ENCODE measurements around the gene MMAB. TPM values are rescaled to one million over a fixed set of nuclear protein-coding genes. Genes with fewer than 3 reads are reported as not detected.

MMAB gene
- total RNA-seq, 1 experiment from 2014 or later, result 34.9 TPM

DNA sequence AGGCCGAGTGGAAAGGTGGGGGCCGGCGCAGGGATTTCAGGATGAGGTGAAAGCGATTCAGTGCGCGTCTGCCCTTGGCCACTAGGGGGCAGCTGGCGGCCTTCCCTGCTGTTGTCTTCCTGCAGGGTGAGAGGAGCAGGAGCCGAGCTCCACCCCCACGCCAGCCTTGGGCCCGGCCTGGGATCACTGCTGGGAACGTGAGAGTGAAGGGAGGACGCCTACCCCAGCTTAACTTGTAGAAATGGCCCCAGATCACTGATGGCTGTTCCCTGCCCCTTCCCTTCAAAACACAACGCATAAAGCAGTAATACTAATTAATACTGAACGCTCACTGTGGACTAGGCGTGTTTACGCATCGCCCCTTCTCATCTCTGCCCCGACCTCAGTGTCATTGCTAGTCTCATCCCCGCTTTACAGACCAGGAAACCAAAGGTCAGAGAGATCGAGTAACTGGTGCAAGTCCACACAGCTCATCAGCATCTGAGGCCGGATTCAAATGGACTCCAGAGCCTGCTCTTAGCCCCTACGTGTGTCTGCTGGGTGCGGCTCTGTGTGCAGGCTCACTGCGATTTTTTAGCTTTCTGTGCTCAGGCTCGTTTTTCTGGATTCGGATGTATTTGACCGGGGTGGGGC is 24.6 kb upstream of the MMAB start:
- intact Hi-C loops (cut with micrococcal nuclease), result loop anchor here (1.0 kb wide), 2 partner anchors 80 to 177 kb away; no protein-coding TSS in a partner anchor
- Histone ChIP-seq H3K27me3 (ENCODE audit: insufficient read depth, low read length) (no peaks in the 10 kb centered on the region), H3K36me3 (ENCODE audit: control insufficient read depth in 1 of 2, insufficient read depth in 2 of 2, low read length in 2 of 2) (0 out of 4 replicates have a peak, but pooled peaks cover 0 to 5% of the 10 kb centered on the region in 2 experiments), H3K4me1 (ENCODE audit: control insufficient read depth in 1 of 2, insufficient read depth in 2 of 2, low read length in 2 of 2) (peaks cover 4 to 11% of the 10 kb centered on the region in 2 experiments), H3K4me3 (replicated peaks in 1 of 2; ENCODE audit: low read depth in 1 of 2, low read length in 2 of 2) (no peak overlapping the region), H3K79me2 (ENCODE audit: insufficient read depth, low read length) (no peaks in the 10 kb centered on the region), H3K9me3 (ENCODE audit: control insufficient read depth in 1 of 2, insufficient read depth in 1 of 2, low read depth in 1 of 2, low read length in 2 of 2) (no peaks in the 10 kb centered on the region), H3K9ac (ENCODE audit: low read length) (no peak overlapping the region), H4K20me1 (ENCODE audit: insufficient read depth) (no peaks in the 10 kb centered on the region), H3K4me2 (ENCODE audit: low read length) (peak overlapping the region; percentile 30), H2AFZ (ENCODE audit: low read depth, low read length, poor library complexity, severe bottlenecking) (no peak overlapping the region), H3K9me2 (ENCODE audit: insufficient read depth) (no peaks in the 10 kb centered on the region), H3K27ac (ENCODE audit: low read depth, low read length) (no peak overlapping the region)
- ATAC-seq (peak; percentile 98), DNase-seq (ENCODE audit: low read depth, low spot score) (peak; percentile 44)
- CTCF ChIA-PET, result interaction anchor here (0.7 to 3.3 kb wide), 15 partner anchors 8 to 247 kb away, joined by 3 to 64 read pairs (median 6); partner anchors contain the start of genes FAM222A, MMAB and MVK
- TF ChIP-seq, protein P1, sequence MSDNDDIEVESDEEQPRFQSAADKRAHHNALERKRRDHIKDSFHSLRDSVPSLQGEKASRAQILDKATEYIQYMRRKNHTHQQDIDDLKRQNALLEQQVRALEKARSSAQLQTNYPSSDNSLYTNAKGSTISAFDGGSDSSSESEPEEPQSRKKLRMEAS (IDR thresholded peaks at IDR 0.05), result no peak
- TF ChIP-seq, protein P2, sequence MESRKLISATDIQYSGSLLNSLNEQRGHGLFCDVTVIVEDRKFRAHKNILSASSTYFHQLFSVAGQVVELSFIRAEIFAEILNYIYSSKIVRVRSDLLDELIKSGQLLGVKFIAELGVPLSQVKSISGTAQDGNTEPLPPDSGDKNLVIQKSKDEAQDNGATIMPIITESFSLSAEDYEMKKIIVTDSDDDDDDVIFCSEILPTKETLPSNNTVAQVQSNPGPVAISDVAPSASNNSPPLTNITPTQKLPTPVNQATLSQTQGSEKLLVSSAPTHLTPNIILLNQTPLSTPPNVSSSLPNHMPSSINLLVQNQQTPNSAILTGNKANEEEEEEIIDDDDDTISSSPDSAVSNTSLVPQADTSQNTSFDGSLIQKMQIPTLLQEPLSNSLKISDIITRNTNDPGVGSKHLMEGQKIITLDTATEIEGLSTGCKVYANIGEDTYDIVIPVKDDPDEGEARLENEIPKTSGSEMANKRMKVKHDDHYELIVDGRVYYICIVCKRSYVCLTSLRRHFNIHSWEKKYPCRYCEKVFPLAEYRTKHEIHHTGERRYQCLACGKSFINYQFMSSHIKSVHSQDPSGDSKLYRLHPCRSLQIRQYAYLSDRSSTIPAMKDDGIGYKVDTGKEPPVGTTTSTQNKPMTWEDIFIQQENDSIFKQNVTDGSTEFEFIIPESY (IDR thresholded peaks at IDR 0.05; ENCODE audit: extremely low read depth, insufficient replicate concordance, low read length), result no peak
- no peak for TF ChIP-seq ZFX (IDR thresholded peaks at IDR 0.05)
- TF ChIP-seq RAD21 (IDR thresholded peaks at IDR 0.05; ENCODE audit: low read depth), result peak; percentile 92
- no peak for TF ChIP-seq ELF1 (IDR thresholded peaks at IDR 0.05; ENCODE audit: borderline replicate concordance, low read depth)
- TF ChIP-seq, protein P3, sequence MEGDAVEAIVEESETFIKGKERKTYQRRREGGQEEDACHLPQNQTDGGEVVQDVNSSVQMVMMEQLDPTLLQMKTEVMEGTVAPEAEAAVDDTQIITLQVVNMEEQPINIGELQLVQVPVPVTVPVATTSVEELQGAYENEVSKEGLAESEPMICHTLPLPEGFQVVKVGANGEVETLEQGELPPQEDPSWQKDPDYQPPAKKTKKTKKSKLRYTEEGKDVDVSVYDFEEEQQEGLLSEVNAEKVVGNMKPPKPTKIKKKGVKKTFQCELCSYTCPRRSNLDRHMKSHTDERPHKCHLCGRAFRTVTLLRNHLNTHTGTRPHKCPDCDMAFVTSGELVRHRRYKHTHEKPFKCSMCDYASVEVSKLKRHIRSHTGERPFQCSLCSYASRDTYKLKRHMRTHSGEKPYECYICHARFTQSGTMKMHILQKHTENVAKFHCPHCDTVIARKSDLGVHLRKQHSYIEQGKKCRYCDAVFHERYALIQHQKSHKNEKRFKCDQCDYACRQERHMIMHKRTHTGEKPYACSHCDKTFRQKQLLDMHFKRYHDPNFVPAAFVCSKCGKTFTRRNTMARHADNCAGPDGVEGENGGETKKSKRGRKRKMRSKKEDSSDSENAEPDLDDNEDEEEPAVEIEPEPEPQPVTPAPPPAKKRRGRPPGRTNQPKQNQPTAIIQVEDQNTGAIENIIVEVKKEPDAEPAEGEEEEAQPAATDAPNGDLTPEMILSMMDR (IDR thresholded peaks at IDR 0.05 in 2 of 3, conservative IDR thresholded peaks at IDR 0.05 in 1 of 3; ENCODE audit: borderline replicate concordance in 1 of 3, insufficient read depth in 1 of 3, low read depth in 2 of 3, low read length in 2 of 3), result peak; percentile 87 to 98 (median 94)
- no TSS peak for BruUV-seq (replicated peaks)
- POLR2A ChIA-PET, result interaction anchor here (0.6 kb wide), 1 partner anchor 24 kb away, joined by 3 read pairs; the partner anchor contains the start of genes MMAB and MVK
- RAD21 ChIA-PET (ENCODE audit: low non-redundant PET in 1 of 2, low total read pairs in 2 of 2, uncharacterized antibody in 2 of 2, unreplicated experiment in 2 of 2), result interaction anchor here (0.8 to 1.1 kb wide), 7 partner anchors 117 to 247 kb away, joined by 3 to 9 read pairs (median 5); no protein-coding TSS in a partner anchor
